Astrocyte of the cerebellum (primary cell): ENCODE measurements around the gene MOB2.

Experiments
- DNase-seq: peaks from one replicate; pipeline ENCODE4 v3.0.0-alpha.2; 2011; ENCODE audit warnings: low read depth
- H3K4me3 ChIP-seq: 2 replicates; pipeline ENCODE4 v1.5.1; 2011; ENCODE audit warnings: mild to moderate bottlenecking, low read depth, low read length, moderate library complexity
- CTCF ChIP-seq: IDR thresholded peaks from 2 replicates; pipeline ENCODE4 v1.5.1; 2012; ENCODE audit warnings: low read length, low read depth, moderate library complexity, mild to moderate bottlenecking; ENCODE audit errors: missing control alignments
- in situ Hi-C: cut with HindIII; loops from 2 replicates; pipeline ENCODE4 v1.10.0; 2017; ENCODE audit warnings: low sequenced_read_pairs

Gene MOB2

GRCh38 chr11:1458340-1459218, 28.0 kb downstream of the MOB2 start:
- no peak overlapping the region for H3K4me3 ChIP-seq
- no peak for DNase-seq
- in situ Hi-C loops = no loop called here
- no peak for TF ChIP-seq CTCF

- no peak for DNase-seq
- in situ Hi-C loops = no loop called here
- H3K4me3 ChIP-seq = no peak overlapping the region
- no peak for TF ChIP-seq CTCF
Measured at GRCh38 chr11:1457856-1458255, 28.7 kb downstream of the MOB2 start.

GRCh38 chr11:1457326-1457680, 29.3 kb downstream of the MOB2 start:
- TF ChIP-seq CTCF = no peak
- no peak for DNase-seq
- no peak overlapping the region for H3K4me3 ChIP-seq
- in situ Hi-C loops = no loop called here

GRCh38 chr11:1456596-1457325, 29.8 kb downstream of the MOB2 start:
- no peak for TF ChIP-seq CTCF
- no peak for DNase-seq
- in situ Hi-C loops = no loop called here
- no peak overlapping the region for H3K4me3 ChIP-seq

GRCh38 chr11:1456176-1456575, 30.4 kb downstream of the MOB2 start:
- in situ Hi-C loops = no loop called here
- TF ChIP-seq CTCF = no peak
- H3K4me3 ChIP-seq = no peak overlapping the region
- no peak for DNase-seq

GRCh38 chr11:1455763-1456060, 30.9 kb downstream of the MOB2 start:
- no peak for TF ChIP-seq CTCF
- no peak for DNase-seq
- no peak overlapping the region for H3K4me3 ChIP-seq
- in situ Hi-C loops = no loop called here
